GM12878 (cell line): ENCODE data around the gene CRYGD. TPM values are rescaled to one million over a fixed set of nuclear protein-coding genes. Genes with fewer than 3 reads are reported as not detected.
"Not testable (repeated sequence)": the region's sequence is repeated elsewhere in the genome, so short reads cannot be mapped to it uniquely, and the experiment has no call there.

Experiments
- ATAC-seq: fragments of 200-7000 bp; cut with Tn5 transposase; 3 replicates; pipeline ENCODE4 v1.9.1; 2020; ENCODE audit warnings: mild to moderate bottlenecking, moderate library complexity
- BruUV-seq: library from RNA; stranded (reverse); fragments of 400-500 nt; replicated peaks from 2 replicates; lab custom pipeline; 2021; lab: Mats Ljungman, UMichigan
- CTCF ChIA-PET: fragments of 300-600 bp; sonication (Branson Sonifier 250); formaldehyde crosslinking; extraction: SDS; loops from one replicate; lab custom pipeline; 2021; ENCODE audit warnings: inconsistent platforms; lab: Yijun Ruan, JAX
- POLR2A ChIA-PET: fragments of 350-600 bp; formaldehyde crosslinking; extraction: SDS; loops from one replicate; lab custom pipeline; 2021; ENCODE audit warnings: inconsistent platforms; lab: Charles Lee
- RAD21 ChIA-PET: fragments of 300-600 bp; sonication (Branson Sonifier 250); formaldehyde crosslinking; loops from one replicate; lab custom pipeline; 2023; ENCODE audit warnings: antibody characterized with exemption; ENCODE audit not compliant: unreplicated experiment; lab: Charles Lee
- SMC1A ChIA-PET: fragments of 300-600 bp; sonication (Branson Sonifier 250); formaldehyde crosslinking; loops from one replicate; lab custom pipeline; 2023; ENCODE audit not compliant: unreplicated experiment, uncharacterized antibody; lab: Charles Lee
- DNase-seq: peaks from one replicate; pipeline ENCODE4 v3.0.0-alpha.2; 2011; ENCODE audit warnings: low read depth, low spot score
- FAIRE-seq: peaks from 3 replicates; lab custom pipeline; 2011; peaks lifted over from hg19 to GRCh38; lab: Jason Lieb, UNC
- H2AFZ ChIP-seq: 2 replicates; pipeline ENCODE4 v1.6.0; 2011; ENCODE audit warnings: low read depth, low read length, control low read depth; ENCODE audit not compliant: control insufficient read depth
- H3K27ac ChIP-seq: 2 replicates; pipeline ENCODE4 v1.5.1; 2011; ENCODE audit warnings: control low read depth; ENCODE audit not compliant: control insufficient read depth, insufficient read depth
- H3K27me3 ChIP-seq, 2 experiments: replicated peaks in 1 of 2; 2 replicates each; pipeline versions ENCODE4 v1.6.0 to v1.6.1; 2011; ENCODE audit warnings: low read length in 1 of 2; ENCODE audit not compliant: control insufficient read depth in 2 of 2, insufficient read depth in 2 of 2
- H3K36me3 ChIP-seq, 2 experiments: 2 replicates each; pipeline ENCODE4 v1.5.1; 2011; ENCODE audit warnings: low read length in 1 of 2; ENCODE audit not compliant: control insufficient read depth in 2 of 2, insufficient read depth in 2 of 2
- H3K4me1 ChIP-seq: 2 replicates; pipeline ENCODE4 v1.6.1; 2011; ENCODE audit warnings: mild to moderate bottlenecking, low read length, moderate library complexity, mixed read lengths; ENCODE audit not compliant: control insufficient read depth, insufficient read depth
- H3K4me2 ChIP-seq: 2 replicates; pipeline ENCODE4 v1.6.0; 2011; ENCODE audit warnings: control low read depth; ENCODE audit not compliant: control insufficient read depth, insufficient read depth
- H3K4me3 ChIP-seq: fragments of 200-600 bp; sonication (generic); 2 replicates; pipeline ENCODE4 v1.5.1; 2016
- H3K79me2 ChIP-seq: 2 replicates; pipeline ENCODE4 v1.6.0; 2011; ENCODE audit warnings: low read length; ENCODE audit not compliant: control insufficient read depth, insufficient read depth
- H3K9ac ChIP-seq: 2 replicates; pipeline ENCODE4 v1.8.0; 2011; ENCODE audit warnings: low read length, control low read depth, mixed read lengths; ENCODE audit not compliant: control insufficient read depth, insufficient read depth
- H3K9me3 ChIP-seq: replicated peaks from 3 replicates; pipeline ENCODE4 v1.5.1; 2011; ENCODE audit warnings: mild to moderate bottlenecking, low read length; ENCODE audit not compliant: control insufficient read depth, insufficient read depth
- H4K20me1 ChIP-seq: 2 replicates; pipeline ENCODE4 v1.6.0; 2011; ENCODE audit not compliant: control insufficient read depth, insufficient read depth
- BCL11A ChIP-seq: IDR thresholded peaks from 2 replicates; pipeline ENCODE4 v1.6.1; 2011; ENCODE audit warnings: low read depth, low read length
- E2F4 ChIP-seq: IDR thresholded peaks from 2 replicates; pipeline ENCODE4 v1.6.1; 2012; ENCODE audit warnings: low read depth, low read length, improper control_type of control experiment
- HDAC2 ChIP-seq: fragments of 200-600 bp; sonication (generic); IDR thresholded peaks from 2 replicates; pipeline ENCODE4 v1.6.1; 2017
- IKZF1 ChIP-seq: fragments of 450-650 bp; conservative IDR thresholded peaks from 2 replicates; pipeline ENCODE4 v1.6.1; 2017; ENCODE audit warnings: antibody characterized with exemption, mild to moderate bottlenecking
- POLR2A ChIP-seq: IDR thresholded peaks from 2 replicates; pipeline ENCODE4 v1.6.1; 2011; ENCODE audit warnings: low read depth, mild to moderate bottlenecking, low read length
- SUPT20H ChIP-seq: IDR thresholded peaks from 2 replicates; pipeline ENCODE4 v1.6.1; 2011; ENCODE audit warnings: low read depth, mild to moderate bottlenecking, low read length, moderate library complexity, borderline replicate concordance; ENCODE audit not compliant: control insufficient read depth
- ZBTB33 ChIP-seq: fragments of 450-650 bp; IDR thresholded peaks from 2 replicates; pipeline ENCODE4 v1.6.1; 2017; ENCODE audit warnings: mild to moderate bottlenecking
- WGBS: methylation state at CpG from one replicate; pipeline ENCODE4 v1.1.6; 2016; ENCODE audit warnings: low lambda C conversion rate; ENCODE audit not compliant: insufficient replicate concordance, insufficient coverage; ENCODE audit errors: missing lambda C conversion rate; 5-methylcytosine and 5-hydroxymethylcytosine counted together
- in situ Hi-C: fragments of 300-500 bp; cut with MboI; formaldehyde crosslinking; loops from 9 replicates; pipeline ENCODE4 v1.14.3; 2018; ENCODE audit warnings: mixed read lengths
- intact Hi-C: fragments of 100-400 bp; cut with micrococcal nuclease; formaldehyde crosslinking; loops from one replicate; pipeline ENCODE4 v1.14.2; 2022; ENCODE audit not compliant: unreplicated experiment
- polyA plus RNA-seq, 11 experiments: library from polyadenylated mRNA; depleted of rRNA in 4 of 11; unstranded in 6 of 11; stranded (reverse) in 5 of 11; fragments of >200 nt; fragmentation: Nextera tagmentation in 4 of 11; fragmentation: Illumina TruSeq in 1 of 11; extraction: Ambion mirVana in 4 of 11; extraction: Trizol in 1 of 11; gene quantifications; 1 replicate in 1 of 11; 2 replicates in 10 of 11; pipeline versions ENCODE4 v1.2.1 to v1.2.3, GENCODE V29; 2011 to 2016; ENCODE audit warnings: inconsistent platforms in 2 of 11, missing spikeins in 2 of 11, low read depth in 1 of 11
- total RNA-seq, 4 experiments: library from RNA; depleted of rRNA in 3 of 4; stranded (reverse); fragments of >200 nt in 3 of 4; fragmentation: Illumina TruSeq in 1 of 4; extraction: Trizol in 1 of 4; gene quantifications; 2 replicates each; pipeline versions ENCODE4 v1.2.1 to v1.2.3, GENCODE V29; 2013 to 2021
- TF ChIP-seq, protein P1 (sequence below), 3 experiments: IDR thresholded peaks in 2 of 3; conservative IDR thresholded peaks in 1 of 3; 2 replicates each; pipeline ENCODE4 v1.5.1; 2011; ENCODE audit warnings: low read depth in 3 of 3, low read length in 3 of 3, mild to moderate bottlenecking in 3 of 3, control low read depth in 2 of 3, moderate library complexity in 2 of 3, inconsistent platforms in 1 of 3, mixed read lengths in 1 of 3; ENCODE audit not compliant: control insufficient read depth in 2 of 3, insufficient read depth in 1 of 3; ENCODE audit errors: extremely low read depth in 1 of 3
- TF ChIP-seq, protein P2 (sequence below): fragments of 450-650 bp; IDR thresholded peaks from 2 replicates; pipeline ENCODE4 v1.6.1; 2017; ENCODE audit warnings: low read depth, mild to moderate bottlenecking, moderate library complexity

Gene CRYGD
- total and polyA plus RNA-seq, 10 of the 15 experiments (the other 5 are each of a cell fraction or from before 2014, with no cell fraction given) = not detected

DNA sequence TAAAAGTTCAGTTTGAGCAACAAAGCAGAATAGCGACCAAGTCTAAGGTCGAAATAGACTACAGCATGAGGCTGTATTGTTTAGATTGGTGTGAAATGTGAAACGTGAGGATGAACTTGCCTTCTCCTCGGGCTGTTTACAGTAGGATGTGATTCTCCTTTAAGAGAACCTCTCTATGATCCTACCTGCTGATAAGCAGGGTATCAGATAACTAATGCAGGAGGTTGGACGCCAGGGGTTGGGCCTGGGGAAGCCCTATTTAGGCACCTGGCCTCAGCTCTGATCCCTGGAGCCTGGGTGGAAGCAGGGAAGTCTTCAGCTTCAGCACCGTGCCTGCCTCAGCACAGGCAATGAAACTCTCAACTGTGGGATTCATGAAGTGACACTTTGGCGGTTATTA, 11.4 kb downstream of the CRYGD start (continued):
- TF ChIP-seq ZBTB33 (no peak), IKZF1 (no peak)
- TF ChIP-seq, all 136 proteins: peak for 0

DNA sequence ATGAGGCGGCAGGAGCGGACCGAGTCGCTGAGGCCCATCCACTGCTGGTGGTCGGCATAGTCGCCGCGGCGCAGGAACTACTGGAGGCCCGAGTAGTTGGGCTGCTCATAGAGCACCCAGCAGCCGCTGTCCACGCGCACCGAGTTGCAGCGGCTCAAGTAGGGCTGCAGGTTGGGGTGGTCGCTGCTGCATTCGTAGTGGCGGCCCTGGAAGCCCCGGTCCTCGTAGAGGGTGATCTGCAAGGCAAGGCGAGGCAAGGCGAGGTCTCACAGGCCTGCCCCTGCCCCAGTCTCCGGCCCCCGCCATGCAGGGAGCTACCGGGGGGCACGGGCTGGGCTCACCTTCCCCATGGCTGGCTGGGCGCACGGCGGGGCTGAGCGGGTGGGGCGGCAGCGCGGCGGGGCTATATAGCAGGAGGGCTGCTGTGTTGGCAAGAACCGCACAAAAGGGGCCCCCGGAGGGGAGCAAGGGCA, 12.0 kb downstream of the CRYGD start:
- H3K36me3 ChIP-seq, SMC1A ChIA-PET, FAIRE-seq, CTCF ChIA-PET, H3K4me2 ChIP-seq, H3K9me3 ChIP-seq, BruUV-seq, in situ Hi-C loops, H3K4me3 ChIP-seq, intact Hi-C loops, POLR2A ChIA-PET, H2AFZ ChIP-seq, H3K79me2 ChIP-seq, H3K9ac ChIP-seq, H3K27ac ChIP-seq, H3K4me1 ChIP-seq, H3K27me3 ChIP-seq, ATAC-seq, DNase-seq, H4K20me1 ChIP-seq, RAD21 ChIA-PET: not testable (repeated sequence)
- 53% methylated on average over 33 of the region's 36 CpGs for WGBS

- FAIRE-seq (no peak), DNase-seq (no peak), ATAC-seq (no peak)
- H3K4me1 ChIP-seq = no peaks in the 10 kb centered on the region
- peaks cover 0 to 2% of the 10 kb centered on the region in 2 experiments; a peak in 1 of 4 replicates for H3K27me3 ChIP-seq
- no peak overlapping the region for H3K27ac ChIP-seq
- ChIA-PET SMC1A (no interaction called here), RAD21 (no interaction called here), POLR2A (no interaction called here), CTCF (interaction anchor here (0.6 kb wide), 1 partner anchor 58 kb away, joined by 3 read pairs; no protein-coding TSS in a partner anchor)
- WGBS = 63% methylated on average over 3 of the region's 3 CpGs
- H3K9ac ChIP-seq = no peak overlapping the region
- H3K79me2 ChIP-seq = no peaks in the 10 kb centered on the region
- no peaks in the 10 kb centered on the region for H3K9me3 ChIP-seq
- no peak overlapping the region for H3K4me3 ChIP-seq
- H3K4me2 ChIP-seq = no peak overlapping the region
- no TSS peak for BruUV-seq
- intact Hi-C loops (no loop called here), in situ Hi-C loops (no loop called here)
- no peak overlapping the region for H2AFZ ChIP-seq
- no peaks in the 10 kb centered on the region for H3K36me3 ChIP-seq
- no peaks in the 10 kb centered on the region for H4K20me1 ChIP-seq
- TF ChIP-seq SUPT20H = no peak
- no peak for TF ChIP-seq HDAC2
- no peak for TF ChIP-seq BCL11A
- no peak for TF ChIP-seq E2F4
- no peak for TF ChIP-seq POLR2A
- TF ChIP-seq, protein P1, sequence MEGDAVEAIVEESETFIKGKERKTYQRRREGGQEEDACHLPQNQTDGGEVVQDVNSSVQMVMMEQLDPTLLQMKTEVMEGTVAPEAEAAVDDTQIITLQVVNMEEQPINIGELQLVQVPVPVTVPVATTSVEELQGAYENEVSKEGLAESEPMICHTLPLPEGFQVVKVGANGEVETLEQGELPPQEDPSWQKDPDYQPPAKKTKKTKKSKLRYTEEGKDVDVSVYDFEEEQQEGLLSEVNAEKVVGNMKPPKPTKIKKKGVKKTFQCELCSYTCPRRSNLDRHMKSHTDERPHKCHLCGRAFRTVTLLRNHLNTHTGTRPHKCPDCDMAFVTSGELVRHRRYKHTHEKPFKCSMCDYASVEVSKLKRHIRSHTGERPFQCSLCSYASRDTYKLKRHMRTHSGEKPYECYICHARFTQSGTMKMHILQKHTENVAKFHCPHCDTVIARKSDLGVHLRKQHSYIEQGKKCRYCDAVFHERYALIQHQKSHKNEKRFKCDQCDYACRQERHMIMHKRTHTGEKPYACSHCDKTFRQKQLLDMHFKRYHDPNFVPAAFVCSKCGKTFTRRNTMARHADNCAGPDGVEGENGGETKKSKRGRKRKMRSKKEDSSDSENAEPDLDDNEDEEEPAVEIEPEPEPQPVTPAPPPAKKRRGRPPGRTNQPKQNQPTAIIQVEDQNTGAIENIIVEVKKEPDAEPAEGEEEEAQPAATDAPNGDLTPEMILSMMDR (IDR thresholded peaks at IDR 0.05 in 2 of 3, conservative IDR thresholded peaks at IDR 0.05 in 1 of 3; ENCODE audit: control insufficient read depth in 2 of 3, extremely low read depth in 1 of 3, insufficient read depth in 1 of 3, low read depth in 3 of 3, low read length in 3 of 3) = no peak
- TF ChIP-seq, protein P2, sequence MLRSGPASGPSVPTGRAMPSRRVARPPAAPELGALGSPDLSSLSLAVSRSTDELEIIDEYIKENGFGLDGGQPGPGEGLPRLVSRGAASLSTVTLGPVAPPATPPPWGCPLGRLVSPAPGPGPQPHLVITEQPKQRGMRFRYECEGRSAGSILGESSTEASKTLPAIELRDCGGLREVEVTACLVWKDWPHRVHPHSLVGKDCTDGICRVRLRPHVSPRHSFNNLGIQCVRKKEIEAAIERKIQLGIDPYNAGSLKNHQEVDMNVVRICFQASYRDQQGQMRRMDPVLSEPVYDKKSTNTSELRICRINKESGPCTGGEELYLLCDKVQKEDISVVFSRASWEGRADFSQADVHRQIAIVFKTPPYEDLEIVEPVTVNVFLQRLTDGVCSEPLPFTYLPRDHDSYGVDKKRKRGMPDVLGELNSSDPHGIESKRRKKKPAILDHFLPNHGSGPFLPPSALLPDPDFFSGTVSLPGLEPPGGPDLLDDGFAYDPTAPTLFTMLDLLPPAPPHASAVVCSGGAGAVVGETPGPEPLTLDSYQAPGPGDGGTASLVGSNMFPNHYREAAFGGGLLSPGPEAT = no peak
Measured at GRCh38 chr2:208103616-208104015, 20.7 kb downstream of the CRYGD start.
